ENCODE results near the gene LAMTOR4.
A peak's percentile ranks its signal among the peaks of the same experiment; 100 is the strongest.

The LAMTOR4 gene

GRCh38 chr7:100166970-100167911 is 18.5 kb downstream of the LAMTOR4 start:
- Histone ChIP-seq H3K9me3 (ENCODE audit: control insufficient read depth, insufficient read depth, low read length) (no peaks in the 10 kb centered on the region), H3K9ac (ENCODE audit: low read depth, low read length) (peak overlapping the region; percentile 68; the same call in 1 of the 2 replicates), H3K4me1 (ENCODE audit: insufficient read depth, low read length) (peaks cover 25% of the 10 kb centered on the region), H3K36me3 (ENCODE audit: insufficient read depth, low read length) (no peaks in the 10 kb centered on the region)

GRCh38 chr7:100167912-100168323 is 19.2 kb downstream of the LAMTOR4 start:
- Histone ChIP-seq H3K4me1 (ENCODE audit: insufficient read depth, low read length) (peaks cover 21% of the 10 kb centered on the region), H3K9ac (ENCODE audit: low read depth, low read length) (peak overlapping the region; percentile 68), H3K36me3 (ENCODE audit: insufficient read depth, low read length) (no peaks in the 10 kb centered on the region), H3K9me3 (ENCODE audit: control insufficient read depth, insufficient read depth, low read length) (no peaks in the 10 kb centered on the region)

DNA sequence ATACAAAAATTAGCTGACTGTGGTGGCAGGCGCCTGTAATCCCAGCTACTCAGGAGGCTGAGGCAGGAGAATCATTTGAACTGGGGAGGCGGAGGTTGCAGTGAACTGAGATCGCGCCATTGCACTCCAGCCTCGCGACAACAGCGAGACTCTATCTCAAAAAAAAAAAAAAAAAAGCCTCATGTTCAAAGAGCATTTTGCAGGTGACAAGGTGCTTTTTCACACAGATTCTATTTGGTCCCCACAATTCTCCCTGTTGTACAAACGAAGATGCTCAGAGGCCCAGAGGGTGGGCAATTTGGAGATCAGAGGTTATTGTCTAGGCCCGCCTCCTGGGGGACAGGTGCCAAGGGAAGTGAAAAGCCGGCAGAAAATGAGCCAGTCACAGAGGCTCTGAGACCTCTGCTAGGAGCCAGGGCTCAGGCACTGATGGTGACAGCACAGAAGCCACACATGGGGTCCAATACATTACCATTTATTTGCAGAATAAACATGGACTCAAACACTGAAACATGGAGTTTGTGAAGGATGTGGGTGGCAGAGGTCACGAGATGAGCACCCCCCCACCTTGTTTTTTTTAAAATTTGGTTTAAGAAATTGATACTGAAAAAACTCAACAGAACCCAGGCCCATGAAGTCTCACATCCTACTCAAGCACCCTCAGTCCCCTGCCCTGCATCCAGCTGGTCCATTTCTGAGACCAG is 20.6 kb downstream of the LAMTOR4 start:
- no peak overlapping the region for H3K9ac ChIP-seq (ENCODE audit: low read depth, low read length)
- peaks cover 14% of the 10 kb centered on the region for H3K4me1 ChIP-seq (ENCODE audit: insufficient read depth, low read length)

DNA sequence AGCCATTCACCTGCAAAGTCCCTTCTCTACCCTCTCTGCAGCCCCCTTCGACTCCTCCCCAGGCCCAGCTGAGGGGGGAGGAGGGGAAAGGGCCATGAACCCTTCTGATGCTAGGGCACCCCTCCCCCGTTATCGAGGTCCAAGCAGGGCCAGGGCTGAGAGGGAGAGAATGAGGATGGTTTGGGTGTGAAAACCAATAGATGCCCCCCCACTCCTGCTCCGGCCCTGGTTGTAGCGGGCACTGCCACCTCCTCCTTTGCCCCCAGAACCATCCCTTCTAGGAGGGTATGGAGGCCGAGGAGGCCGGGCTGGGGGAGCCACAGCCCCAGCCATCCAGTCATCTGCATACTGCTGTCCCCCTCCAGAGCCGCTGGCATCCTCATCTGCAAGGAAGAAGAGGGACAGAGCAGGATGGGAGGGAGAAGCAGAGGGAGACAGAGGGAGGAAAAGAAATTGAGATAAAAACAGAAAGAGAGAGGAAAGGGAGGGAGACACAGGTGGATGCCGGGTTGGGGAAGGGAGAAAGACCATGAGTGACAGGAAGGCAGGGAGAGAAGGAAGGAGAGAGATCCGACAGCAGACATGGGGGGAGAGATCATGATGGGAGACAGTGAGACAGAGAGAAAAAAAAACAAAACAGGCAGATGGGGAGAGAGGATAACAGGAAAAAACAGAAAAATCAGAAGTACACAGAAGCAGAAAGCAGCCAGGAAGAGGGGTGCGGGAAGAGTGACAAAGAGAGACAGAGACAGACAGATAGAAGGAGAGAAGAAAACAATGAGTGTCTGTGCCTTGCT is 21.6 kb downstream of the LAMTOR4 start:
- Histone ChIP-seq H3K4me1 (ENCODE audit: insufficient read depth, low read length) (peaks cover 14% of the 10 kb centered on the region), H3K9ac (ENCODE audit: low read depth, low read length) (no peak overlapping the region), H3K9me3 (ENCODE audit: control insufficient read depth, insufficient read depth, low read length) (no peaks in the 10 kb centered on the region), H3K36me3 (ENCODE audit: insufficient read depth, low read length) (no peaks in the 10 kb centered on the region)

More for the DNA sequence above, 20.6 kb downstream of the LAMTOR4 start:
- H3K9me3 ChIP-seq (ENCODE audit: control insufficient read depth, insufficient read depth, low read length), result no peaks in the 10 kb centered on the region
- no peaks in the 10 kb centered on the region for H3K36me3 ChIP-seq (ENCODE audit: insufficient read depth, low read length)

GRCh38 chr7:100171087-100171681 is 22.5 kb downstream of the LAMTOR4 start:
- H3K36me3 ChIP-seq (ENCODE audit: insufficient read depth, low read length), result no peaks in the 10 kb centered on the region
- H3K9ac ChIP-seq (ENCODE audit: low read depth, low read length), result peak overlapping the region; percentile 64; the same call in 1 of the 2 replicates
- H3K9me3 ChIP-seq (ENCODE audit: control insufficient read depth, insufficient read depth, low read length), result no peaks in the 10 kb centered on the region
- H3K4me1 ChIP-seq (ENCODE audit: insufficient read depth, low read length), result peaks cover 14% of the 10 kb centered on the region

DNA sequence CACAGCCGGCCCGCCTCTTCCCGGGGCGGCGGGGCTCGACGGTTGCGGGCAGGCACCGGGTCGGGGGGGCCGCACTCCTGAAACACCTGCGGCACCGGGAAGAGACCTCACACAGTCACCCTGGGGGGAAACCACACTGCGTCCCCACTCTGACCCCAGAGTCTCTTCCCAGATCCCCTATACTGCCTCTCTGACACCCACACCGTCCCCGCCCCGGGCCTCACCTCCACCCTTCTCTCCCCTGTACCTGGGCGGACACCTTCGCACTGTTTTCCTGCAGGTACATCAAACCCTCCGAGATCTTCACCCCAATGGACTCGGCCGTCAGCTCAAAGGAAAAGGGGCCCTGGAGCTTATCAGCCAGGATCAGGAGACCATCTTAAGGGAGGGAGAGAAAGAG is 23.1 kb downstream of the LAMTOR4 start:
- H3K36me3 ChIP-seq (ENCODE audit: insufficient read depth, low read length), result no peaks in the 10 kb centered on the region
- no peaks in the 10 kb centered on the region for H3K9me3 ChIP-seq (ENCODE audit: control insufficient read depth, insufficient read depth, low read length)
- H3K4me1 ChIP-seq (ENCODE audit: insufficient read depth, low read length), result peaks cover 14% of the 10 kb centered on the region
- H3K9ac ChIP-seq (ENCODE audit: low read depth, low read length), result peak overlapping the region; percentile 64

- 0 out of 2 replicates have a peak, but pooled peaks cover 5% of the 10 kb centered on the region for H3K4me1 ChIP-seq (ENCODE audit: insufficient read depth, low read length)
These were observed 25.2 kb downstream of the LAMTOR4 start for GRCh38 chr7:100173806-100174495.

GRCh38 chr7:100174582-100174981 is 25.9 kb downstream of the LAMTOR4 start:
- H3K9me3 ChIP-seq (ENCODE audit: control insufficient read depth, insufficient read depth, low read length), result peaks cover 4% of the 10 kb centered on the region; the same call in 1 of the 2 replicates
- H3K36me3 ChIP-seq (ENCODE audit: insufficient read depth, low read length), result no peaks in the 10 kb centered on the region
- no peak overlapping the region for H3K9ac ChIP-seq (ENCODE audit: low read depth, low read length)
- 0 out of 2 replicates have a peak, but pooled peaks cover 5% of the 10 kb centered on the region for H3K4me1 ChIP-seq (ENCODE audit: insufficient read depth, low read length)

More at GRCh38 chr7:100173806-100174495, 25.2 kb downstream of the LAMTOR4 start:
- no peak overlapping the region for H3K9ac ChIP-seq (ENCODE audit: low read depth, low read length)
- no peaks in the 10 kb centered on the region for H3K36me3 ChIP-seq (ENCODE audit: insufficient read depth, low read length)
- peaks cover 4% of the 10 kb centered on the region; the same call in 1 of the 2 replicates for H3K9me3 ChIP-seq (ENCODE audit: control insufficient read depth, insufficient read depth, low read length)

- H3K9ac ChIP-seq (ENCODE audit: low read depth, low read length), result no peak overlapping the region
- 0 out of 2 replicates have a peak, but pooled peaks cover 3% of the 10 kb centered on the region for H3K4me1 ChIP-seq (ENCODE audit: insufficient read depth, low read length)
These were observed 26.7 kb downstream of the LAMTOR4 start for GRCh38 chr7:100175296-100175935.

DNA sequence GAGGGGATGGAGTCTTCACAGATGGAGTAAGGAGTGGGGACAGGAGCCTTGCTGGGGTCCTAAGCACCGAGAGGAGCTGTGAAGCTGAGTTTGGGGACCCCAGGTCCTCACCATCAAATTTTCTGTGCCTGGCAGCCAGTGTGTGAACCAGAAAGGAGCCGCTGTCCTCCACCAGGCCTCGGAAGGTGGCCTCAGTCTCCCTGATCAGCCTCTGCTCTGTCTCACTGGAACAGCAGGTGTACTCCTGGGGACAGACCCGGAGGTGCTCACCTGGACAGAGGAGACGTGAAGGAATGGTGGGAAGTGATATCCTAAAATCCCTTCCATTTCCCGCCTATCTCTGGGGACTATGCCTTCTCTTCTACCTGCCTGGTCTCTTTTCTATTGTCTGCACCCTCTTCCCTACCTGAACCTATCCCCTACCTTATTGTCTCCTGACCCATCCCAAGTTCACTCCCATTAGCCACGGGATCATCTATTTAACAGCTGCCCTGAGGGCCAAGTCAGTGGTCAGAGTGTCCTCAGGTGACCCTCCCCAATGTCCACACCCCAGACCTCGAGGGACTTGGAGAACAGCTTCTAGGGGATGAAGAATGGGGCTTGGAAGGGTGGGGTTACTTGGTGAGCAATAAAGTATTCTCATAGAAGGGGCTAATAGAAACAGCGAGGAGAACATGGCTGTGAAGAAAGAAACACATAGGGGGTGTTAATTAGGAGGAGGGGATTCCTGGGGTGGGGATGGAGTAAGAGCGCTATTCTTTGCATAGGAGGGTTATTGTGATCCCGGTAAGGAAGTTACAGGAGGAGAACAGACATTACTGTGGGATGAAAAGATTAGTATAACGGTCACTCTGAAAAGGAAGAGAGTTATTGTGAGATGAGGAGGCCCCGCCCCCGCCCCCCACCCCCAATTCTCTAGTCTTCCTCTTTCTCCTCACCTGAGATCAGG is 27.7 kb downstream of the LAMTOR4 start:
- H3K4me1 ChIP-seq (ENCODE audit: insufficient read depth, low read length), result 0 out of 2 replicates have a peak, but pooled peaks cover 3% of the 10 kb centered on the region
- no peaks in the 10 kb centered on the region for H3K36me3 ChIP-seq (ENCODE audit: insufficient read depth, low read length)
- peak overlapping the region; percentile 93; the same call in 1 of the 2 replicates for H3K9ac ChIP-seq (ENCODE audit: low read depth, low read length)
- H3K9me3 ChIP-seq (ENCODE audit: control insufficient read depth, insufficient read depth, low read length), result peaks cover 4% of the 10 kb centered on the region; the same call in 1 of the 2 replicates

More at GRCh38 chr7:100175296-100175935, 26.7 kb downstream of the LAMTOR4 start:
- Histone ChIP-seq H3K9me3 (ENCODE audit: control insufficient read depth, insufficient read depth, low read length) (peaks cover 4% of the 10 kb centered on the region; the same call in 1 of the 2 replicates), H3K36me3 (ENCODE audit: insufficient read depth, low read length) (no peaks in the 10 kb centered on the region)

DNA sequence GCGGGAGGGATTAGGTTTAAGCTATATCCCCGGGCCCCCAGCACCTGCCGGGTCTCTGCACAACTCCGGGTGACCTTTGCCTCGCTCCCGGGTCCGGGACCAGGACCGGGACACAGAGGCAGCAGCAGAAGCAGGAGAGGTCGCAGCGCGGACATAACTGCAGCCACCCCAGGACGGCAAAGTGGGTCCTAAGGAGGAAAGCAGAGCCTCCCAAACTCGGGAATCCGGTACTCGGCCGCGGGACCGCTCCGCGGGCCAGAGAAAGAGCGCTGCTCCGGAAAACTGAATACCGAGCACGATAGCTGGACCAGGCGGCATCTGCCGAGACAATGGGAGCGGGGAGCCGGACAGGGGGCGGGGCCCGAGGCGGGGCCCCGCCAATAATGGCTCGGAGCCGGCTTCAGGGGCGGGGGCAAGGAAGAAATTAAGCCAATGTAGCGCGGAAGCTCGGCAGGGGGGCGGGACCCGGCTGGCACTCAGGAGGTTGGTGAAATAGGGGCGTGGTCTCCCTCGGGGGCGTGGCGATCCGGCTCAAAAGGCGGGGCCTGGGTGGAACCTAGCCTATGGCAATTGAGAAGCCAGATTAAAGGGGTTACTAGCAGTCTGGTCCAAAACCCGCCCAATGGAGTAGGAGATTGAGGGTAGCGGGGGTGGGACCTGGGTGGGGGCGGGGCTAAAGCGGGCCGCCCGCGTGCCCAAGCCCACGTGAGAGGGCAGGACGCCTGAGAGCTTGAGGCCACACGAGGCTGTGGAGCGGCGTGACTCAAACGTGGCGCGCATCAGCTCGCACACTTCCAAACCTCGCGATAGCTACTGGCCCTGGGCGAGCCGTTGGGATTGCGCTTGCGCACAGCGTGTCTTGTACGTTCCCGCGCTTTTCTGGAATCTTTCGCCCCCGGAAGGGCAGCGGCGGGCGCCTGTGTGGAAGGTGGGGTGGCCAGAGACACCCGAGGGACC is 28.6 kb downstream of the LAMTOR4 start, which contains the start of the genes GPC2 and STAG3:
Gene GPC2 (minus strand): TSS at position 337 of the 957 bp plus-strand sequence. CDS start 182 bp downstream, at position 155.
Gene STAG3 (plus strand): TSS at position 874 of the 957 bp plus-strand sequence. CDS start 2,639 bp downstream, outside the sequence.
- Histone ChIP-seq H3K9ac (ENCODE audit: low read depth, low read length) (peak within 1 kb of the TSS; percentile 93), H3K9me3 (ENCODE audit: control insufficient read depth, insufficient read depth, low read length) (peaks cover 4% of the 10 kb centered on the region; the same call in 1 of the 2 replicates), H3K36me3 (ENCODE audit: insufficient read depth, low read length) (no peaks in the 10 kb centered on the region), H3K4me1 (ENCODE audit: insufficient read depth, low read length) (0 out of 2 replicates have a peak, but pooled peaks cover 3% of the 10 kb centered on the region)
